ENCODE data around the gene ZFAND5. TPM values are rescaled to one million over a fixed set of nuclear protein-coding genes. Genes with fewer than 3 reads are reported as not detected.

The ZFAND5 gene
- total RNA-seq, 1 experiment from 2014 or later, result 84.1 TPM

DNA sequence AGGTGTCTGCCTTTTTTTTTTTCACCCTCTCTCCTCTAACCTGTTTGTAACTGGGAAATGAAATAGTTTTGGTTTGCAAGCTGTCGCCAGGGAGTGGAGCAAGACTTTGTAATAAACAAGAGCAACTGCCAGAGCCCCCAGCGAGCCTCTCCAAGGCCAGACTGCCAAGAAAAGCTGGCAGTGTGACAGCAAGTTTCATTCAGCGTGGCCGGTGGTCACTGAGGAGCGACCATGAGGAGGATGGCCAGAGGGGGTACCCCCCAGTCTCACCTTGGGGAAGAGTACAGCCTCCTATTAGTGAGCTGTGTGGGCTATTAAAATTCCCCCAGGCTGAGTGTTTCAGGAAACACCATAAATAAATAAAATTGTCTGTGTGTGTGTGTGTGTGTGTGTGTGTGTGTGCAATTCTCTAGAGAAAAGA lies 49.9 kb downstream of the ZFAND5 start:
- Histone ChIP-seq H3F3A (ENCODE audit: low read length, unreplicated experiment) (no peaks in the 10 kb centered on the region), H3K4me2 (ENCODE audit: low read length) (peak overlapping the region; percentile 78), H3K27me3 (ENCODE audit: low read length) (no peaks in the 10 kb centered on the region), H3K79me2 (ENCODE audit: low read length) (no peaks in the 10 kb centered on the region), H3K9me3 (ENCODE audit: low read length) (no peaks in the 10 kb centered on the region), H3K9me2 (replicated peaks; ENCODE audit: low read length) (no peaks in the 10 kb centered on the region), H3K27ac (ENCODE audit: low read length) (peak overlapping the region; percentile 70), H3K36me3 (ENCODE audit: low read depth, low read length) (no peaks in the 10 kb centered on the region), H4K20me1 (ENCODE audit: low read length) (no peaks in the 10 kb centered on the region), H3K9ac (ENCODE audit: low read length) (0 out of 2 replicates have a peak overlapping the region, but pooled peaks have one; percentile 23), H3K4me1 (ENCODE audit: insufficient read depth, low read length) (peaks cover 20% of the 10 kb centered on the region), H3K4me3 (ENCODE audit: low read length) (peak overlapping the region; percentile 47; the same call in 1 of the 2 replicates), H2AFZ (ENCODE audit: low read length) (peak overlapping the region; percentile 68)
- CTCF ChIA-PET, result interaction anchor here (0.7 kb wide), 1 partner anchor 286 kb away, joined by 3 read pairs; no protein-coding TSS in a partner anchor
- no TSS peak for BruUV-seq (replicated peaks)
- intact Hi-C loops (cut with micrococcal nuclease), result loop anchor here (5.0 kb wide), 1 partner anchor 37 kb away; no protein-coding TSS in a partner anchor
- DNase-seq (peak; percentile 42), ATAC-seq (peak; percentile 74)
- TF ChIP-seq EZH2phosphoT487 (IDR thresholded peaks at IDR 0.05; ENCODE audit: borderline replicate concordance, low read length) (no peak), EZH2 (IDR thresholded peaks at IDR 0.05; ENCODE audit: low read length, unreplicated experiment) (no peak), CTCF (conservative IDR thresholded peaks at IDR 0.05; ENCODE audit: low read depth, low read length) (no peak)
- POLR2A ChIA-PET (ENCODE audit: unreplicated experiment), result interaction anchor here (0.6 kb wide), 1 partner anchor 836 kb away, joined by 4 read pairs; the partner anchor contains the start of gene ANXA1

- POLR2A ChIA-PET (ENCODE audit: unreplicated experiment), result no interaction called here
- H3K4me2 ChIP-seq (ENCODE audit: low read length), result no peak overlapping the region
Measured at GRCh38 chr9:72313507-72313906, 51.5 kb downstream of the ZFAND5 start.

More at GRCh38 chr9:72313507-72313906, 51.5 kb downstream of the ZFAND5 start:
- no peaks in the 10 kb centered on the region for H3K9me3 ChIP-seq (ENCODE audit: low read length)
- H3K9me2 ChIP-seq (replicated peaks; ENCODE audit: low read length), result no peaks in the 10 kb centered on the region
- H3K36me3 ChIP-seq (ENCODE audit: low read depth, low read length), result no peaks in the 10 kb centered on the region
- H3K27ac ChIP-seq (ENCODE audit: low read length), result no peak overlapping the region
- DNase-seq (no peak), ATAC-seq (no peak)
- H3K4me3 ChIP-seq (ENCODE audit: low read length), result no peak overlapping the region
- no peaks in the 10 kb centered on the region for H3F3A ChIP-seq (ENCODE audit: low read length, unreplicated experiment)
- H3K9ac ChIP-seq (ENCODE audit: low read length), result no peak overlapping the region
- CTCF ChIA-PET, result no interaction called here
- intact Hi-C loops (cut with micrococcal nuclease), result no loop called here
- H4K20me1 ChIP-seq (ENCODE audit: low read length), result no peaks in the 10 kb centered on the region
- no TSS peak for BruUV-seq (replicated peaks)
- no peak overlapping the region for H2AFZ ChIP-seq (ENCODE audit: low read length)
- TF ChIP-seq EZH2 (IDR thresholded peaks at IDR 0.05; ENCODE audit: low read length, unreplicated experiment) (no peak), CTCF (conservative IDR thresholded peaks at IDR 0.05; ENCODE audit: low read depth, low read length) (no peak), EZH2phosphoT487 (IDR thresholded peaks at IDR 0.05; ENCODE audit: borderline replicate concordance, low read length) (no peak)
- H3K27me3 ChIP-seq (ENCODE audit: low read length), result no peaks in the 10 kb centered on the region
- H3K4me1 ChIP-seq (ENCODE audit: insufficient read depth, low read length), result peaks cover 20% of the 10 kb centered on the region
- no peaks in the 10 kb centered on the region for H3K79me2 ChIP-seq (ENCODE audit: low read length)

All from PC-3 (cell line).